HG02884 (cell line): ENCODE data around the gene ELFN1.

Experiments
- ATAC-seq: cut with Tn5 transposase; IDR thresholded peaks from one replicate; pipeline ENCODE4 v1.9.1; 2021; ENCODE audit warnings: mild to moderate bottlenecking, moderate library complexity; ENCODE audit not compliant: unreplicated experiment

The ELFN1 gene

GRCh38 chr7:1662767-1663166 is 7.3 kb upstream of the ELFN1 start:
- ATAC-seq = no peak

- no peak for ATAC-seq
Observed at GRCh38 chr7:1663223-1663622, 6.9 kb upstream of the ELFN1 start.

- ATAC-seq = no peak
Observed at GRCh38 chr7:1663857-1664651, 6.0 kb upstream of the ELFN1 start.

- no peak for ATAC-seq
Observed at GRCh38 chr7:1664711-1665548, 5.1 kb upstream of the ELFN1 start.

GRCh38 chr7:1665549-1666316 is 4.3 kb upstream of the ELFN1 start:
- no peak for ATAC-seq

- no peak for ATAC-seq
Observed at GRCh38 chr7:1666317-1666822, 3.7 kb upstream of the ELFN1 start.

GRCh38 chr7:1666823-1667565 is 3.1 kb upstream of the ELFN1 start:
- ATAC-seq = no peak

GRCh38 chr7:1667566-1668395 is 2.3 kb upstream of the ELFN1 start:
- ATAC-seq = no peak

GRCh38 chr7:1668396-1669063 is 1.5 kb upstream of the ELFN1 start:
- no peak for ATAC-seq

GRCh38 chr7:1669064-1669951 is 769 bp upstream of the ELFN1 start:
- no peak for ATAC-seq

- ATAC-seq = no peak
Observed at GRCh38 chr7:1670894-1671593, 967 bp downstream of the ELFN1 start.

- no peak for ATAC-seq
Observed at GRCh38 chr7:1671594-1672451, 1.7 kb downstream of the ELFN1 start.

GRCh38 chr7:1672851-1673486 is 2.9 kb downstream of the ELFN1 start:
- ATAC-seq = no peak

GRCh38 chr7:1673581-1674118 is 3.6 kb downstream of the ELFN1 start:
- no peak for ATAC-seq

GRCh38 chr7:1674161-1675035 is 4.3 kb downstream of the ELFN1 start:
- no peak for ATAC-seq
